Stimulated activated CD4-positive, alpha-beta T cell treated with anti-CD3 and anti-CD28 coated beads, Interleukin-15, amount 100 ng/mL, for 48 hours (primary cell): Measurements from ENCODE around the gene GPALPP1.
A peak's percentile ranks its signal among the peaks of the same experiment; 100 is the strongest.
"Not testable (repeated sequence)": the region's sequence is repeated elsewhere in the genome, so short reads cannot be mapped to it uniquely, and the experiment has no call there.

Source experiments
- DNase-seq, 2 donors: peaks; one replicate each; pipeline ENCODE4 v3.0.0-alpha.2; 2020; ENCODE audit warnings: low read depth in 2 of 2

Gene GPALPP1

GRCh38 chr13:45007225-45007624 lies 17.9 kb downstream of the GPALPP1 start:
- no peak for DNase-seq

- DNase-seq: no peak
Observed at GRCh38 chr13:45007823-45008222, 18.5 kb downstream of the GPALPP1 start.

- DNase-seq: no peak
Observed at GRCh38 chr13:45011198-45011597, 21.9 kb downstream of the GPALPP1 start.

- DNase-seq: no peak
Observed at GRCh38 chr13:45015300-45015699, 26.0 kb downstream of the GPALPP1 start.

GRCh38 chr13:45016792-45017425 lies 27.6 kb downstream of the GPALPP1 start:
- DNase-seq: no peak

- not testable (repeated sequence) for DNase-seq
Observed at GRCh38 chr13:45019981-45020380, 30.6 kb downstream of the GPALPP1 start.

- DNase-seq: no peak
Observed at GRCh38 chr13:45021250-45021649, 31.9 kb downstream of the GPALPP1 start.

- DNase-seq: no peak
Observed at GRCh38 chr13:45024847-45025246, 35.5 kb downstream of the GPALPP1 start.

- no peak for DNase-seq
Observed at GRCh38 chr13:45034342-45034741, 45.0 kb downstream of the GPALPP1 start.

GRCh38 chr13:45036206-45036605 lies 46.9 kb downstream of the GPALPP1 start:
- no peak for DNase-seq

- no peak for DNase-seq
Observed at GRCh38 chr13:45040173-45040572, 50.8 kb downstream of the GPALPP1 start.

GRCh38 chr13:45040622-45041021 lies 51.3 kb downstream of the GPALPP1 start:
- no peak for DNase-seq

- no peak for DNase-seq
Observed at GRCh38 chr13:45042539-45042938, 53.2 kb downstream of the GPALPP1 start.

GRCh38 chr13:45046445-45046844 lies 57.1 kb downstream of the GPALPP1 start:
- DNase-seq: no peak

- DNase-seq: peak; percentile 59 to 72
Observed at GRCh38 chr13:45047394-45048310, 58.3 kb downstream of the GPALPP1 start.

GRCh38 chr13:45048890-45049407 lies 59.6 kb downstream of the GPALPP1 start:
- DNase-seq: no peak

- no peak for DNase-seq
Observed at GRCh38 chr13:45049478-45049877, 60.1 kb downstream of the GPALPP1 start.

GRCh38 chr13:45051315-45051714 lies 62.0 kb downstream of the GPALPP1 start:
- no peak for DNase-seq

GRCh38 chr13:45055198-45055901 lies 66.0 kb downstream of the GPALPP1 start:
- DNase-seq: peak; percentile 51 to 65

- DNase-seq: no peak
Observed at GRCh38 chr13:45055902-45056648, 66.7 kb downstream of the GPALPP1 start.

GRCh38 chr13:45060062-45060461 lies 70.7 kb downstream of the GPALPP1 start:
- DNase-seq: no peak
